Panc1 (cell line): ENCODE data around the gene MREG. TPM values are rescaled to one million over a fixed set of nuclear protein-coding genes. Genes with fewer than 3 reads are reported as not detected.

Experiments
- ATAC-seq: fragments of 200-7000 bp; cut with Tn5 transposase; 2 replicates; pipeline ENCODE4 v1.9.1; 2020; ENCODE audit warnings: mild to moderate bottlenecking, moderate library complexity
- BruUV-seq: library from RNA; stranded (reverse); fragments of 400-500 nt; replicated peaks from 2 replicates; lab custom pipeline; 2021; lab: Mats Ljungman, UMichigan
- CTCF ChIA-PET: fragments of 300-600 bp; sonication (Branson Sonifier 250); formaldehyde crosslinking; loops from one replicate; lab custom pipeline; 2022; ENCODE audit warnings: antibody characterized with exemption; lab: Charles Lee
- POLR2A ChIA-PET: fragments of 300-600 bp; sonication (Branson Sonifier 250); formaldehyde crosslinking; loops from one replicate; lab custom pipeline; 2022; ENCODE audit warnings: antibody characterized with exemption; lab: Charles Lee
- DNase-seq: peaks from one replicate; pipeline ENCODE4 v3.0.0-alpha.2; 2010; ENCODE audit warnings: low read depth, low spot score
- H3K27ac ChIP-seq: 2 replicates; pipeline ENCODE4 v1.5.1; 2011; ENCODE audit warnings: mild to moderate bottlenecking, low read length, inconsistent platforms
- H3K27me3 ChIP-seq: fragments of 200-500 bp; sonication (Bioruptor generic); 2 replicates; pipeline ENCODE4 v1.6.0; 2014; ENCODE audit warnings: low read length, inconsistent platforms; ENCODE audit not compliant: control insufficient read depth, insufficient read depth
- H3K36me3 ChIP-seq: fragments of 200-500 bp; sonication (Bioruptor generic); 2 replicates; pipeline ENCODE4 v1.5.1; 2014; ENCODE audit warnings: inconsistent platforms, mild to moderate bottlenecking, low read length, moderate library complexity; ENCODE audit not compliant: control insufficient read depth, insufficient read depth
- H3K4me1 ChIP-seq: 2 replicates; pipeline ENCODE4 v1.5.1; 2011; ENCODE audit warnings: inconsistent platforms, mild to moderate bottlenecking, low read length, moderate library complexity; ENCODE audit not compliant: control insufficient read depth, insufficient read depth
- H3K4me3 ChIP-seq, 2 experiments: 2 replicates each; pipeline ENCODE4 v1.5.1; 2011 to 2012; ENCODE audit warnings: low read depth in 2 of 2, low read length in 2 of 2, mild to moderate bottlenecking in 2 of 2, inconsistent platforms in 1 of 2, moderate library complexity in 1 of 2
- H3K9me3 ChIP-seq: fragments of 200-500 bp; sonication (Bioruptor generic); 2 replicates; pipeline ENCODE4 v1.5.1; 2014; ENCODE audit warnings: low read depth, mild to moderate bottlenecking, inconsistent platforms, low read length, moderate library complexity; ENCODE audit not compliant: control insufficient read depth, insufficient read depth
- CTCF ChIP-seq: fragments of 450-650 bp; IDR thresholded peaks from 2 replicates; pipeline ENCODE4 v1.5.1; 2017; ENCODE audit warnings: mild to moderate bottlenecking
- POLR2AphosphoS5 ChIP-seq: IDR thresholded peaks from 2 replicates; pipeline ENCODE4 v1.6.1; 2012; ENCODE audit warnings: mild to moderate bottlenecking, low read depth, low read length, moderate library complexity
- REST ChIP-seq, 2 experiments: IDR thresholded peaks; 2 replicates each; pipeline ENCODE4 v1.6.1; 2011 to 2012; ENCODE audit warnings: low read depth in 2 of 2, control low read depth in 1 of 2, low read length in 1 of 2, mild to moderate bottlenecking in 1 of 2, moderate library complexity in 1 of 2; ENCODE audit not compliant: insufficient read depth in 1 of 2
- SIN3A ChIP-seq: IDR thresholded peaks from 2 replicates; pipeline ENCODE4 v1.6.1; 2012; ENCODE audit warnings: low read depth, mild to moderate bottlenecking, low read length, moderate library complexity, borderline replicate concordance; ENCODE audit not compliant: insufficient read depth
- TCF7L2 ChIP-seq: IDR thresholded peaks from 2 replicates; pipeline ENCODE4 v1.6.1; 2011; ENCODE audit warnings: mild to moderate bottlenecking, low read depth, low read length, inconsistent platforms
- in situ Hi-C: cut with HindIII; loops from 2 replicates; pipeline ENCODE4 v1.10.0; 2016; ENCODE audit warnings: low sequenced_read_pairs, low pct_unique_long_range_greater_than_20kb
- intact Hi-C: fragments of 100-400 bp; cut with micrococcal nuclease; formaldehyde crosslinking; loops from one replicate; pipeline ENCODE4 v1.10.0; 2022; ENCODE audit not compliant: unreplicated experiment
- total RNA-seq: library from RNA; stranded (reverse); gene quantifications from one replicate; pipeline ENCODE4 v1.2.1, GENCODE V29; 2021; ENCODE audit not compliant: unreplicated experiment

MREG gene
- total RNA-seq, 1 experiment from 2014 or later = 19.2 TPM

- Histone ChIP-seq H3K27ac (no peak overlapping the region), H3K9me3 (no peaks in the 10 kb centered on the region), H3K4me1 (peaks cover 11% of the 10 kb centered on the region), H3K36me3 (no peaks in the 10 kb centered on the region), H3K4me3 (no peak overlapping the region), H3K27me3 (no peaks in the 10 kb centered on the region)
- ATAC-seq = no peak
- CTCF ChIA-PET = no interaction called here
- no peak for DNase-seq
- in situ Hi-C loops = no loop called here
- BruUV-seq = no TSS peak
- intact Hi-C loops = no loop called here
- POLR2A ChIA-PET = no interaction called here
- TF ChIP-seq SIN3A (no peak), REST (IDR thresholded peaks at IDR 0.05; ENCODE audit: insufficient read depth in 1 of 2, low read depth in 2 of 2, low read length in 1 of 2) (no peak), POLR2AphosphoS5 (no peak), CTCF (no peak), TCF7L2 (no peak)
Measured at GRCh38 chr2:215998636-215999035, 14.7 kb downstream of the MREG start.

- TF ChIP-seq SIN3A (no peak), REST (IDR thresholded peaks at IDR 0.05; ENCODE audit: insufficient read depth in 1 of 2, low read depth in 2 of 2, low read length in 1 of 2) (no peak), TCF7L2 (no peak), POLR2AphosphoS5 (no peak), CTCF (no peak)
- in situ Hi-C loops (no loop called here), intact Hi-C loops (no loop called here)
- Histone ChIP-seq H3K27me3 (no peaks in the 10 kb centered on the region), H3K27ac (no peak overlapping the region), H3K36me3 (no peaks in the 10 kb centered on the region), H3K9me3 (no peaks in the 10 kb centered on the region), H3K4me1 (peaks cover 6% of the 10 kb centered on the region), H3K4me3 (no peak overlapping the region)
- BruUV-seq = no TSS peak
- POLR2A ChIA-PET = no interaction called here
- ATAC-seq (no peak), DNase-seq (no peak)
- CTCF ChIA-PET = no interaction called here
Measured at GRCh38 chr2:215997219-215997618, 16.1 kb downstream of the MREG start.
